Activated CD4-positive, alpha-beta T cell treated with anti-CD3 and anti-CD28 coated beads, Interleukin-10, Interleukin-2, amounts not matched to agents 100 ng/mL and 50 ng/mL, durations not matched to agents 16 hours and 8 hours (primary cell): ENCODE results near the gene AQP7.
"Not testable (repeated sequence)": the region's sequence is repeated elsewhere in the genome, so short reads cannot be mapped to it uniquely, and the experiment has no call there.

Source experiments
- DNase-seq: peaks from one replicate; pipeline ENCODE4 v3.0.0-alpha.2; 2020

Gene AQP7

DNA sequence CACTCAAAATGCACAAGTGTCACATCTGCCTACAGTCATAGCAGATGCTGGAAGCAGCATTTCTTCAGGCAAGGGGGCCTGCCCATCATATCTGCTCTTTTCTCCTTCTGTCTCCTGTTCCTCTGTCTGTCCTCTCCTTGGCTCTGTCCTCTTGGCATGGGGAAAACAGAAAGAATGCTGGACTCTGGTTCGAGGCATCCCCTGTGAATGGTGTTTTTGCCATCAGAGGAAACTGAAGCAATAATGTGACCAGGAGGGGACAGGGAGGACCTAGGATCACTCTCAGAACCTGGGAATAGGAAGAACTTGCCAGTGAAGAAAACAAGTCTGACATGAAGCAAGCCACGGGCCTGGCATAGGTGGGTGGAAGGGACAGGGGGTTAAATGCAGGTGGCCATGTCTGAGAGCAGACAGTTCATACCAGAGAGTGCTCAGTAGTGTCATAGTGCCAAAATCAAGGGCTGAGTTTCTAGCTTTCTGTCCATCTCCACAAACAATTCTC lies 35.3 kb downstream of the AQP7 start:
- no peak for DNase-seq

DNA sequence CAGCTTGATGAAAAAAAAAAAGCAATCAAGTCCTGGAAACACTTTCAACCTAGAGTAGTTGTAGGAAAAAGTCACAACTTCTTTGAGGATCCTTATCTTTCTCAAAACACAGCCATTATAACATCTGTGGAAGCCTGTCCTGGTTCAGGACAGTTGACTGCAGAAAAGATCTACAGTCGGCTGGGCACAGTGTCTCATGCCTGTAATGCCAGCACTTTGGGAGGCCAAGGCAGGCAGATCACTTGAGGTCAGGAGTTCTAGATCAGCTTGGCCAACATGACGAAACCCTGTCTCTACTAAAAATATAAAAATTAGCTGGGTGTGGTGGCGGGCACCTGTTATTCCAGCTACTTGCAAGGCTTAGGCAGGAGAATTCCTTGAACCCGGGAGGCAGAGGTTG lies 37.6 kb downstream of the AQP7 start:
- not testable (repeated sequence) for DNase-seq

DNA sequence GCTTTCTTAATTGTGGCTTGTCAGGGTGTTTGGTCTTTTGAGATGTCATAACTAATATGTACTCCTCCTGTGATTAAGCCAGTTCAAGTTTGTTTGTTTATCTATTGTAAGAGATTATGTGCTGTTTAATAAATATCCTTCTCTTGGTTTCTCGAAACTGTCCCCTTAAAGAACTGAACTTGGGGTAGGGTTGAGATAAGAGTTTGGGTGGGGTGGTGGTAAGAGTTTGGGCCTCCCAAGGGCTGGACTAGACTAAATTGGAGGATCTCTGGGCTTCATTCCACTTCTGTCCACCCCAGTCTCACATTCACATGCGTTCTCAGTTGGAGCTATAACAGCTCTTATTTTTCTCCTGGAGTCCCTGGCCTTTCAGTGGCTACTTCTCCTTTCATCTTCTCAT lies 38.2 kb downstream of the AQP7 start:
- no peak for DNase-seq

DNA sequence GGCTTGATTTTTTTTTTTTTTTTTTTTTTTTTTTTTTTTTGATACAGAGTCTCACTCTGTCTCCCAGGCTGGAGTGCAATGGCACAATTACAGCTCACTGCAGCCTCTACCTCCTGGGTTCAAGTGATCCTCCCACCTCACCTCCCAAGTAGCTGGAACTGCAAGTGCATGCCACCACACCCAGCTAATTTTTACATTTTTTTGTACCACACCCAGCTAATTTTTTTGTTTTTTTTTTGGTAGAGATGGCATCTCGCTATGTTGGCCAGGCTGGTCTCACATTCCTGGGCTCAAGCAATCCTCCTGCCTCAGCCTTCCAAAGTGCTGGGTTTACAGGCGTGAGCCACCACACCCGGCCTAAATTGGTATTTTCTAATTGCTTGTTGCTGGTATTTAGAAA lies 43.7 kb downstream of the AQP7 start:
- not testable (repeated sequence) for DNase-seq

DNA sequence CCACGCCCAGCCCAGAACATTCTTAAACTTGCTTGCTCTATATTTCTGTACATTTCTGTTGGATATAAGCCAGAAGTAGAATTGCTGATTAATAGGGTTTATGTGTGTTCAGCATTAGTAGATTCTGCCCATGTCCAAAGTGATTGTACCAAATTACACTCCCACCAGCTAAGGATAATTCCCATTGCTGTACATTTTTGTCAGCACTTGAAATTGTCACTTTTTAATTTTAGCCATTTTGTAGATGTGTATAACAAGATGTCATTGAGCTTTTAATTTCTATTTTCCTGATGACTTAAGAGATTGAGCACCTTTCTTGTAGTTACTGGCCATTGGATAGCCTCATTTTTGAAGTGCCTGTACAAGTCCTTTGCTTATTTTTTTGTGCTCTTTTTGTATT lies 46.4 kb downstream of the AQP7 start:
- DNase-seq: no peak

DNA sequence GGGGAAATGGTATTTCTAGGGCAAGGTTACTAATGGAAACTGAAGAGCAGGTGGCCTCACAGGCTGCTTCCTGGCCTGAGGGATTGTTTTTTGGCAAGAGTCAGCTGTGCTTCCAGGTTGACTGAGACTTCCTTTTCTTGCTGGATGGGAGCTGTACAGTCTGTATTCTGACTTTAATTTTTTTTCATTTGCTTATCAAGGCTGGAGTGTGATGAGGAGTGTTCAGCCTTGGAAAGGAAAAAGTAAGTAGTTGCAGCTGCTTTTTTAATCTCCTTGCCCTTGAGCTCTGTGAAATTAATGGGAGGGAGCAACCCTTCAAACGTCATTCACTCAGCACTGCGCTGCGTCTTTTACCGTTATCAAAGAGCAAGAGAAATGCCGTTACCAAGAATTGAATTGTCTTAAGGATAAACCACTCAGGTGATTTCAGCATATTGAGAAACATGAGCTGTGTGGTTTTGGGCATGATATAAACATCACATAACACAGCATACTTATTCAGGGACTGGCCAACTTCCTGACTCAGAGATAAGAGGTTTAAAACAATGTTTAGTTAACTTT lies 47.6 kb downstream of the AQP7 start:
- DNase-seq: no peak

DNA sequence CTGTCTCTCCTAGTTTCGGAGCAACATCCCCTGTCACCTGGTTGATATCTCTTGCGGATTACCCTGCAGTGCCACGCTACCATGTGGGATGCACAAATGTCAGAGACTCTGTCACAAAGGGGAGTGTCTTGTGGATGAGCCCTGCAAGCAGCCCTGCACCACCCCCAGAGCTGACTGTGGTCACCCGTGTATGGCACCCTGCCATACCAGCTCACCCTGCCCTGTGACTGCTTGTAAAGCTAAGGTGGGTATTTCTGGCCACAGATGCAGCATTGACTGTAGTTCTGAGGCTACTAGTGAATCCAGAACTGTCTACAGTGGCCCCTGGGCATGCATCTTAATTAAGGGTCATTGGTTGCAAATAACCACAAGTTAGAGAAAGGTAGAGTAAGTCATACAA lies 50.8 kb downstream of the AQP7 start:
- DNase-seq: no peak

DNA sequence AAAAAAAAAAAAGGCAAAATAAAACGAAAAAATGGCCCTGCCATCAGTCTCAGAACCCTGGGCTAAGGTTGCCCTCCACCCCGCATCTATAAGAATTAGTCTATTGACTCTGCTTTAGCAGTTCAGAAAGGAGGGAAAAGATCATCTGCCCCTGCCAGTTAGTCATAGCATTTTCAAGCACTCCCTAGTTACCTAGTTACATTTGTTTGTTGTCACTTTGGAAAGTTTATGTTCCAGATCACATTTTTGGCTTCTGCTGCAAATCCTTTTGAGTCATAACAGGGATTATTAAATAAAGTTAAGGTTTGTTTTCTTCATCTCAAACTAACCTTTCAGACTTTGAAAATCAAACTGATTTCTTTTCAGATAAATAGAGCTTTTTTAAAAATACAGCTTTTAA lies 52.1 kb downstream of the AQP7 start:
- no peak for DNase-seq

DNA sequence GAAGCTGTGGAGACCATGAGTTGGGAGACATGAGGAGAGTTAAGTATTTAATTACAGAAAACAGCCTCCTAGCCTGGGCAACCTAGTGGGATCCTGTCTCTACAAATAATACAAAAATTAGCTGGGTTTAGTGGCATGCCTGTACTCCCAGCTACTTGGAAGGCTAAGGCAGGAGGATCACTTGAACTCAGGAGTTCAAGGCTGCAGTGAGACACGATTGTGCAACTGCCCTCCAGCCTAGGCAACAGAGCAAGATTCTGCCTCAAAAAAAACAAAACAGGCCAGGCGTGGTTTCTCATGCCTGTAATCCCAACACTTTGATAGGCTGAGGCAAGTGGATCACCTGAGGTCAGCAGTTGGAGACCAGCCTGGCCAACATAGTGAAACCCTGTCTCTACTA lies 52.6 kb downstream of the AQP7 start:
- no peak for DNase-seq

DNA sequence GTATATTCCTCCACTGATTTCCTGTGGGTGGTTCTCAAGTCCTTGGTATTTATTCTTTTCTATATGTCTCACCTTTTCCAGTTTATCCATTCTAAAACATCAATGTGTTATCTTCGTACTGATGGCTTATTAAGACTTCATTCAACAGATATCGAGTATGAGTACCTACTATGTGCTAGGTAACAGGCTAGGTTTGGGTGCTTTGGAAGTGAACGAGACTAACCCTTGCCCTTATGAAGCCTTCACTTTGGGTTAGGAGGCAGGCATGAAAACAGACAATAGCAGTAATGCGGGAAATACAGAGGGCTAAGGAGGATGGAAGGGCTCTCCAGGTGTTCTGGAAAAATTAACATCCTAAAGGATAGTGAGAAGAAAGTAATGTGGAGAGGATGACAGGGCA lies 53.4 kb downstream of the AQP7 start:
- DNase-seq: no peak

DNA sequence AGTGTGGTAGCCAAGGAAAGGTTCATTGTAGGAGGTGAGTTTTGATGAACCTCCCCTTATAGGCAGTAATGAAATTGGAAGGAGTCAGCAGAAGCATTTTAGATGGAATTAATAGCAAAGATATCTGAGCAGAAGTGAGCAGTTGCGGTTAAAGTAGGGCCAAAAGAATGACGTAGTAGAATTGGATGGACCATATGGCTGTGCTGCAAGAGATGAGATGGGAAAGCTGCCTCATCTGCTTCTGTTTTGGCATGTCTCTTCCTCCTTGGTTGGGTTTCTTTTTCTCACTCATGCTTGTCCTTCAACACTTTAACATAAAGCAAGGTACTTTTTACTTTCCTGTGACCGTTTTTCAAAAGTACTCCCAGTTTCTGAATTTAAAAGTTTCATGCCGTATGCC lies 55.8 kb downstream of the AQP7 start:
- DNase-seq: no peak

DNA sequence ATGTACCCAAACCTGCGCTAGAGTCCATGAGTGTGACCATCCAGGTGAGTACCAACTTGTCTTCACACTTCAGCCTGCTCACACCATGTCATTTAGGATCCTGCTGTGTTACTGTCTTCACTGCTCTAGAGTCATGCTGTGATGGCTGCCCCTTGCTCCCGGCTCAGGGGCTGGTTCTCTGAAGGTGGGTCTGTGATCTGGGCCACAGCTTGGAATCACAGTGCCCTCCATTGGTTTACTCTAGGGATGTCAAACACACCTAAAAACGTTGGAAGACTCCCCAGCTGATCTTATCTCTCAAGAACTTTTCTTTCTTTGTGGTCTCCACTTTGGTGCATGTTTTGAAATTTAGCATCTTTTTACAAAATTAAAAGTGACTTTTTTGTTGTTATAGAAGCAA lies 58.2 kb downstream of the AQP7 start:
- DNase-seq: no peak

DNA sequence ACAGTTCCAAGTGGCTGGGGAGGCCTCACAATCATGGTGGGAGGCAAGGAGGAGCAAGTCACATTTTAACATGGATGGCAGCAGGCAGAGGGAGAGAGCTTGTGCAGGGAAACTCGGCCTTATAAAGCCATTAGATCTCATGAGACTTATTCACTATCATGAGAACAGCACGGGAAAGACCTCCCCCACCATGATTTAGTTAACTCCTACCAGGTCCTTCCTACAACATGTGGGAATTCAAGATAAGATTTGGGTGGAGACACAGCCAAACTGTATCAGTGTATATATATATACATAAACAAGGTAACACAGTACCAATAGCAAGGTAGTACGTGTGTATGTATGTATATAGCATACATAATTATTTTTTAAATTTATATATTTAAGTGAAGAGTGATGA lies 61.2 kb downstream of the AQP7 start:
- no peak for DNase-seq

DNA sequence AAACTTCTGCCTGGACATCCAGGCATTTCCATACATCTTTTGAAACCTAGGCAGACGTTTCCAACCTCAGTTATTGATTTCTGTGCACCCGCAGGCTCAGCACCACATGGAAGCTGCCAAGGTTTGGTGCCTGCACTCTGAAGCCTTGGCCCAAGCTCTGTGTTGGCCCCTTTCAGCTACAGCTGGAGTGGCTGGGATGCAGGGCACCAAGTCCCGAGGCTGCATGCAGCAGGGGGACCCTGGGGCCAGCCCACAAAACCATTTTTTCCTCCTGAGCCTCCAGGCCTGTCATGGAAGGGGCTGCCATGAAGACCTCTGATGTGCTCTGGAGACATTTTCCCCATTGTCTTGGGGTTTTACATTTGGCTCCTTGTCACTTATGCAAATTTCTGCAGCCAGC lies 62.2 kb downstream of the AQP7 start:
- no peak for DNase-seq
